ENCODE measurements around the gene DPP8. TPM values are rescaled to one million over a fixed set of nuclear protein-coding genes. Genes with fewer than 3 reads are reported as not detected.

Gene DPP8
- 41.1 and 45.4 TPM in 2 replicates for total RNA-seq
- 20.0 and 29.9 TPM in 2 replicates for polyA plus RNA-seq
- 15.0 and 21.9 TPM in 2 replicates for polyA plus RNA-seq (2012)
- polyA minus RNA-seq (ENCODE audit: low replicate concordance): 8.7 and 11.1 TPM in 2 replicates

GRCh38 chr15:65516997-65517865 is at the start of gene DPP8:
TSS of gene DPP8 (minus strand) at chr15:65517689. CDS start at chr15:65512553, 5,136 bp downstream.
- peak within 1 kb of the TSS; percentile 95 for H3K9ac ChIP-seq (ENCODE audit: insufficient read depth, low read length)
- peak within 1 kb of the TSS; percentile 95 for H3K4me2 ChIP-seq (ENCODE audit: extremely low read depth, insufficient read depth, low read length)
- peak within 1 kb of the TSS; percentile 92 for H2AFZ ChIP-seq (ENCODE audit: low read length)
- no peaks in the 10 kb centered on the region for H4K20me1 ChIP-seq (ENCODE audit: control insufficient read depth, extremely low read depth, insufficient read depth, low read length)
- H3K4me3 ChIP-seq (replicated peaks in 1 of 4; ENCODE audit: control extremely low read depth in 1 of 4, insufficient read depth in 1 of 4, low read depth in 3 of 4, low read length in 4 of 4): peak within 1 kb of the TSS; percentile 94 to 99 (median 98)
- H3K27me3 ChIP-seq (ENCODE audit: control insufficient read depth, insufficient read depth, low read length): no peaks in the 10 kb centered on the region
- no peaks in the 10 kb centered on the region for H3K36me3 ChIP-seq (ENCODE audit: control insufficient read depth, insufficient read depth, low read length)
- peak; percentile 79 to 93 for TF ChIP-seq CTCF (conservative IDR thresholded peaks at IDR 0.05 in 1 of 2, IDR thresholded peaks at IDR 0.05 in 1 of 2; ENCODE audit: low read depth in 1 of 2, low read length in 2 of 2)
- no peak for TF ChIP-seq EZH2 (IDR thresholded peaks at IDR 0.05; ENCODE audit: low read length, missing control alignments)
- peak; percentile 95 for DNase-seq (ENCODE audit: low read depth in 2 of 2)
- H3K27ac ChIP-seq (ENCODE audit: insufficient read depth, low read length): peak within 1 kb of the TSS; percentile 91
- H3K79me2 ChIP-seq (ENCODE audit: control insufficient read depth, insufficient read depth, low read length): peaks cover 35% of the 10 kb centered on the region
- H3K4me1 ChIP-seq (ENCODE audit: control insufficient read depth, extremely low read depth, insufficient read depth, low read length): peaks cover 6% of the 10 kb centered on the region
- H3K9me3 ChIP-seq (ENCODE audit: control insufficient read depth, insufficient read depth, low read depth, low read length): no peaks in the 10 kb centered on the region

GRCh38 chr15:65561934-65562333 is 44.4 kb upstream of the DPP8 start:
- peaks cover 3% of the 10 kb centered on the region for H3K36me3 ChIP-seq (ENCODE audit: control insufficient read depth, insufficient read depth, low read length)
- no peak overlapping the region for H3K4me3 ChIP-seq (replicated peaks in 1 of 4; ENCODE audit: control extremely low read depth in 1 of 4, insufficient read depth in 1 of 4, low read depth in 3 of 4, low read length in 4 of 4)
- H3K27ac ChIP-seq (ENCODE audit: insufficient read depth, low read length): no peak overlapping the region
- H4K20me1 ChIP-seq (ENCODE audit: control insufficient read depth, extremely low read depth, insufficient read depth, low read length): no peaks in the 10 kb centered on the region
- H3K4me1 ChIP-seq (ENCODE audit: control insufficient read depth, extremely low read depth, insufficient read depth, low read length): peaks cover 5% of the 10 kb centered on the region
- no peak for TF ChIP-seq EZH2 (IDR thresholded peaks at IDR 0.05; ENCODE audit: low read length, missing control alignments)
- TF ChIP-seq CTCF (conservative IDR thresholded peaks at IDR 0.05 in 1 of 2, IDR thresholded peaks at IDR 0.05 in 1 of 2; ENCODE audit: low read depth in 1 of 2, low read length in 2 of 2): no peak
- no peak overlapping the region for H2AFZ ChIP-seq (ENCODE audit: low read length)
- no peak overlapping the region for H3K9ac ChIP-seq (ENCODE audit: insufficient read depth, low read length)
- no peaks in the 10 kb centered on the region for H3K9me3 ChIP-seq (ENCODE audit: control insufficient read depth, insufficient read depth, low read depth, low read length)
- no peak for DNase-seq (ENCODE audit: low read depth in 2 of 2)
- no peaks in the 10 kb centered on the region for H3K79me2 ChIP-seq (ENCODE audit: control insufficient read depth, insufficient read depth, low read length)
- no peak overlapping the region for H3K4me2 ChIP-seq (ENCODE audit: extremely low read depth, insufficient read depth, low read length)
- H3K27me3 ChIP-seq (ENCODE audit: control insufficient read depth, insufficient read depth, low read length): no peaks in the 10 kb centered on the region

GRCh38 chr15:65559941-65560340 is 42.5 kb upstream of the DPP8 start:
- Histone ChIP-seq H3K9me3 (ENCODE audit: control insufficient read depth, insufficient read depth, low read depth, low read length) (no peaks in the 10 kb centered on the region), H3K36me3 (ENCODE audit: control insufficient read depth, insufficient read depth, low read length) (no peaks in the 10 kb centered on the region), H3K79me2 (ENCODE audit: control insufficient read depth, insufficient read depth, low read length) (no peaks in the 10 kb centered on the region), H3K27ac (ENCODE audit: insufficient read depth, low read length) (no peak overlapping the region), H4K20me1 (ENCODE audit: control insufficient read depth, extremely low read depth, insufficient read depth, low read length) (no peaks in the 10 kb centered on the region), H3K4me3 (replicated peaks in 1 of 4; ENCODE audit: control extremely low read depth in 1 of 4, insufficient read depth in 1 of 4, low read depth in 3 of 4, low read length in 4 of 4) (no peak overlapping the region), H3K27me3 (ENCODE audit: control insufficient read depth, insufficient read depth, low read length) (no peaks in the 10 kb centered on the region), H3K9ac (ENCODE audit: insufficient read depth, low read length) (no peak overlapping the region), H3K4me1 (ENCODE audit: control insufficient read depth, extremely low read depth, insufficient read depth, low read length) (peaks cover 5% of the 10 kb centered on the region), H3K4me2 (ENCODE audit: extremely low read depth, insufficient read depth, low read length) (no peak overlapping the region), H2AFZ (ENCODE audit: low read length) (no peak overlapping the region)
- no peak for TF ChIP-seq EZH2 (IDR thresholded peaks at IDR 0.05; ENCODE audit: low read length, missing control alignments)
- TF ChIP-seq CTCF (conservative IDR thresholded peaks at IDR 0.05 in 1 of 2, IDR thresholded peaks at IDR 0.05 in 1 of 2; ENCODE audit: low read depth in 1 of 2, low read length in 2 of 2): no peak
- DNase-seq (ENCODE audit: low read depth in 2 of 2): no peak
